ENCODE results near the gene MLXIP. TPM values are rescaled to one million over a fixed set of nuclear protein-coding genes. Genes with fewer than 3 reads are reported as not detected.

The MLXIP gene
- polyA plus RNA-seq, 2 donors: 8.2 to 18.0 TPM

DNA sequence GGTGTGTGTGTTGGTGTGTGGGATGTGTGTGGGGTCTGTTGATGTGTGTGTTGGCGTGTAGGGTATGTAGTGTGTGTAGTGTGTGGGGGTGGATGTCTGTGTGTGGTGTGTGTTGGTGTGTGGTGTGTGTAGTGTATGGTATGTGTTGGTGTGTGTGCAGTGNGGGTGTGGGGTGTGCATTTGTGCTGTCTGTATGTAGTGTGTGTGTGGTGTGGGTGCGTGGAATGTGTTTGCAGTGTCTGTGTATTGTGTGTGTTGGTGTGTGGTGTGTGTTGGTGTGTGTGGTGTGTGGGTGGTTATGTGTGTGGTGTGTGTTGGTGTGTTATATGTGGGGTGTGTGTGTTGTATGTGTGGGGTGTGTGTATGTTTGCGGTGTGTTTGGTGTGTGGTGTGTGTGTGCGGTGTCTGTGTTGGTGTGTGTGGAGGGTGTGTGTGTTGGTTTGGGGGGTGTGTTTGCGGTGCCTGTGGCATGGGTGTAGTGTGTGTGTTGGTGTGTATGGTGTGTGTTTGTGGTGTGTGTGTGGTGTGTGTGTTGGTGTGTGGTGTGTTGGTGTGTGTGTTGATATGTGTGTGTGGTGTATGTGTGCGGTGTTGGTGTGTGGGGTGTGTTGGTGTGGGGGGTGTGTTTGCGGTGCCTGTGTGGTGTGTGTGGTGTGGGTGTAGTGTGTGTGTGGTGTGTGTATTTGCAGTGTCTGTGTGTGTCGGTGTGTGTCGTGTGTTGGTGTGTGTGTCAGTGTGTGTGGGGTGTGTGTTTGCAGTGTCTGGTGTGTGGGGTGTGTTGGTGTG lies 14.7 kb downstream of the MLXIP start:
- H3K4me3 ChIP-seq (ENCODE audit: low read depth in 1 of 2, low read length in 2 of 2): no peak overlapping the region
- H3K9me3 ChIP-seq (ENCODE audit: control insufficient read depth in 2 of 2, insufficient read depth in 1 of 2, low read depth in 1 of 2, low read length in 1 of 2): peaks cover 0 to 6% of the 10 kb centered on the region in 2 donors
- 91 to 94% methylated on average over 9 of the region's 9 CpGs for WGBS, 2 donors
- no peaks in the 10 kb centered on the region for H3K27me3 ChIP-seq (ENCODE audit: control insufficient read depth in 1 of 2, insufficient read depth in 2 of 2, low read length in 2 of 2)
- H3K36me3 ChIP-seq (ENCODE audit: control insufficient read depth in 2 of 2, insufficient read depth in 2 of 2, low read length in 1 of 2): no peaks in the 10 kb centered on the region
- H3K4me1 ChIP-seq (ENCODE audit: control insufficient read depth in 2 of 2, insufficient read depth in 2 of 2, low read length in 1 of 2): peaks cover 8 to 40% of the 10 kb centered on the region in 2 donors
- H3K27ac ChIP-seq (ENCODE audit: low read depth in 2 of 2, low read length in 1 of 2): peak overlapping the region in 1 of 2 donors; percentile 61

DNA sequence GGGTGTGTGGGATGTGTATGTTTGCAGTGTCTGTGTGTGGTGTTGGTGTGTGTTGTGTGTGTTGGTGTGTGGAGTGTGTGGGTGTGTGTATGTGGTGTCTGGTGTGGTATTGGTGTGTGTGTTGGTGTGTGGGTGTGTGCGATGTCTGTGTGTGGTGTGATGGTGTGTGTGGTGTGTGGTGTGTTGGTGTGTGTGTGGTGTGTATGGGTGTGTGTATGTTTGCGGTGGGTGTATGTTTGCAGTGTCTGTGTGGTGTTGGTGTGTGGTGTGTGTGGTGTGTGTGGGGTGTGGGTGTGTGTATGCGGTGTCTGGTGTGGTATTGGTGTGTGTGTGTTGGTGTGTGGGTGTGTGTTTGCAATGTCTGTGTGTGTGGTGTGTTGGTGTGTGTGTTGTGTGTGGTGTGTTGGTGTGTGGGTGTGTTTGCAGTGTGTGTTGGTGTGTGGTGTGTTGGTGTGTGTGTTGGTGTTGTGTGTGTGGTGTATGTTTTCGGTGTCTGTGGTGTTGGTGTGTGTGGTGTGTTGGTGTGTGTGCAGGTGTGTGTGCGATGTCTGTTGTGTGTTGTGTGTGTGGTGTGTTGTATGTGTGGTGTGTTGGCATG lies 15.7 kb downstream of the MLXIP start:
- Histone ChIP-seq H3K4me3 (ENCODE audit: low read depth in 1 of 2, low read length in 2 of 2) (no peak overlapping the region), H3K27me3 (ENCODE audit: control insufficient read depth in 1 of 2, insufficient read depth in 2 of 2, low read length in 2 of 2) (no peaks in the 10 kb centered on the region), H3K27ac (ENCODE audit: low read depth in 2 of 2, low read length in 1 of 2) (peak overlapping the region in 1 of 2 donors; percentile 61), H3K9me3 (ENCODE audit: control insufficient read depth in 2 of 2, insufficient read depth in 1 of 2, low read depth in 1 of 2, low read length in 1 of 2) (peaks cover 0 to 6% of the 10 kb centered on the region in 2 donors), H3K36me3 (ENCODE audit: control insufficient read depth in 2 of 2, insufficient read depth in 2 of 2, low read length in 1 of 2) (no peaks in the 10 kb centered on the region), H3K4me1 (ENCODE audit: control insufficient read depth in 2 of 2, insufficient read depth in 2 of 2, low read length in 1 of 2) (peaks cover 14 to 47% of the 10 kb centered on the region in 2 donors)
- WGBS, 2 donors: 96 to 100% methylated on average over 5 of the region's 5 CpGs

DNA sequence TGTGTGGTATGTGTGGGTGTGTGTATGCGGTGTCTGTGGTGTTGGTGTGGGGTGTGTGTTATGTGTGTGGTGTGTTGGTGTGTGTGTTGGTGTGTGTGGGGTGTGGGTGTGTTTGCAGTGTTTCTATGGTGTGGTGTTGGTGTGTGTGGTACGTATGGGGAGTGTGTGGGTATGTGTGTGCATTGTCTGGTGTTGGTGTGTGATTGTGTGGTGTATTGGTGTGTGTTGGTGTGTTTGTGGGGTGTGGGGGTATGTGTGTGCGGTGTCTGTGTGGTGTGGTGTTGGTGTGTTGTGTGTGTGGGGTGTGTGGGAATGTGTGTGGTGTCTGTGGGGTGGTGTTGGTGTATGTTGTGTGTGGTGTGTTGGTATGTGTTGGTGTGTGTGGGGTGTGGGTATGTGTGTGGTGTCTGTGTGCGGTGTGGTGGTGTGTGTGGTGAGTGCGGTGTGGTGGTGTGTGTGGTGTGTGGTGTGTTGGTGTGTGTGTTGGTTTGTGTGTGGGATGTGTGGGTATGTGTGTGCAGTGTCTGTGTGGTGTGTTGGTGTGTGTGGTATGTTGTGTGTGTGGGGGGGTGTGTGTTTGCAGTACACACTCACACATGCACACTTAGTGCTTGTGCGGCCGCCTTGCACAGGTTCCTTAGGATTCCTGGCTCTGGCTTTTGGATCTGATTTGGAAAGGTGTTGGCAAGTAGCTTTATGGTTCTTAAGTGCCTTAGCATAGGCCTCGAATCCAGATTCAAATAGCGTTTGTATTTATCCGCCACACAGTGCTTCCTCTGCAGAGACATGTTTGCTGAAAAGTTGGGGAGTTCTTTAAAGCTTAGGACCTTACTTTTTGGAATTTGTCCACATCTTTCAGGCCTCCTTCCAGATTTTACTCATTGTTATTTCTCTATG lies 16.4 kb downstream of the MLXIP start:
- Histone ChIP-seq H3K27ac (ENCODE audit: low read depth in 2 of 2, low read length in 1 of 2) (peak overlapping the region; percentile 8 to 59), H3K9me3 (ENCODE audit: control insufficient read depth in 2 of 2, insufficient read depth in 1 of 2, low read depth in 1 of 2, low read length in 1 of 2) (peaks cover 0 to 6% of the 10 kb centered on the region in 2 donors), H3K27me3 (ENCODE audit: control insufficient read depth in 1 of 2, insufficient read depth in 2 of 2, low read length in 2 of 2) (no peaks in the 10 kb centered on the region), H3K36me3 (ENCODE audit: control insufficient read depth in 2 of 2, insufficient read depth in 2 of 2, low read length in 1 of 2) (no peaks in the 10 kb centered on the region), H3K4me1 (ENCODE audit: control insufficient read depth in 2 of 2, insufficient read depth in 2 of 2, low read length in 1 of 2) (peaks cover 17 to 53% of the 10 kb centered on the region in 2 donors), H3K4me3 (ENCODE audit: low read depth in 1 of 2, low read length in 2 of 2) (no peak overlapping the region)
- 58 to 69% methylated on average over 10 of the region's 10 CpGs for WGBS, 2 donors

DNA sequence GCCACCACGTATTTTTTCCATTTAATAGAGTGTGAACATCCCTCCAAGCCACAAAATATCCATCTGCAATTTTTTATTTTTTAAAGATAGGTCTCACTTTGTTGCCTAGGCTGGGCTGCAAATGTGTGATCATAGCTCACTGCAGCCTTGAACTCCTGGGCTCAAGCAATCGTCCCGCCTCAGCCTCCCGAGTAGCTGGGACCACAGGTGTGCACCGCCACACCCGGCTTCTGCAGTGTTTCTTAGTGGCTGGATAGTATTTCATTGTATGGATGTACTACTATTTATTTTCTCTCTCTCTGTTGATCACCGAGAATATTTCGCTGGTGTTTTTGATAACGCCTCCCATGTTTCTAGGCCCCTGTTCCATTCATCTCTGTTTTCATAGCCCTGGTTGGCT lies 17.5 kb downstream of the MLXIP start:
- 73 to 74% methylated on average over 9 of the region's 9 CpGs for WGBS, 2 donors
- Histone ChIP-seq H3K27me3 (ENCODE audit: control insufficient read depth in 1 of 2, insufficient read depth in 2 of 2, low read length in 2 of 2) (no peaks in the 10 kb centered on the region), H3K4me3 (ENCODE audit: low read depth in 1 of 2, low read length in 2 of 2) (no peak overlapping the region), H3K36me3 (ENCODE audit: control insufficient read depth in 2 of 2, insufficient read depth in 2 of 2, low read length in 1 of 2) (no peaks in the 10 kb centered on the region), H3K9me3 (ENCODE audit: control insufficient read depth in 2 of 2, insufficient read depth in 1 of 2, low read depth in 1 of 2, low read length in 1 of 2) (peaks cover 0 to 6% of the 10 kb centered on the region in 2 donors), H3K4me1 (ENCODE audit: control insufficient read depth in 2 of 2, insufficient read depth in 2 of 2, low read length in 1 of 2) (peaks cover 17 to 53% of the 10 kb centered on the region in 2 donors), H3K27ac (ENCODE audit: low read depth in 2 of 2, low read length in 1 of 2) (peak overlapping the region; percentile 62 to 65)

DNA sequence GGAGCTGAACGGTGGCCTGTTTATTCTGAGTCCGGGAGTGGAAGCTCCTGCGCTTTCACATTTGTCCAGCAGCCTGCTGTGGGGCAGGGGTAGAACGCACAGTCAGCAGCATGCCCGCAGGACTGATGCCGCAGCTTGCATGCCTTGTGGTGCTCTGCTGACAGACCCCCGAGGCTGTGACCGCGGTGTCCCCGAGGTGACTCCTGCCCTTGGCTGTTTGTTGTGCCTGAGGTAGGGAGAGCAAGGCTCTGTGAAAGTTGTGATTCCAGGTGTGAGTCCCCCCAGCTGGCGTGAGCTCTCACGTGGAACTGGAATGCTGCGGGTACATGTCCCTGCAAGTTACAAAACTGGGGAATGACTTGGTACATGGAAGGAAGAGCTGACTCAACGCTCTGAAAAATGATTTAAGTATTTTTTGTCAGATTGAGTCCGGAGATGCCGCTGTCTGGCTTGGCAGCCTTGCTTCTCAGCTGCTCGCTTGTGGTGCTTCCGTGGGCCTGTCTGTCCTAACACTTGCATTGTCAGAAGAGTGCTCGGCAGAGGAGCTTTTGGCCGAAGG lies 18.1 kb downstream of the MLXIP start:
- H3K27ac ChIP-seq (ENCODE audit: low read depth in 2 of 2, low read length in 1 of 2): peak overlapping the region; percentile 67 to 84
- peak overlapping the region; percentile 4 to 25 for H3K4me3 ChIP-seq (ENCODE audit: low read depth in 1 of 2, low read length in 2 of 2)
- H3K27me3 ChIP-seq (ENCODE audit: control insufficient read depth in 1 of 2, insufficient read depth in 2 of 2, low read length in 2 of 2): no peaks in the 10 kb centered on the region
- WGBS, 2 donors: 33 to 40% methylated on average over 20 of the region's 20 CpGs
- peaks cover 0 to 6% of the 10 kb centered on the region in 2 donors for H3K9me3 ChIP-seq (ENCODE audit: control insufficient read depth in 2 of 2, insufficient read depth in 1 of 2, low read depth in 1 of 2, low read length in 1 of 2)
- H3K36me3 ChIP-seq (ENCODE audit: control insufficient read depth in 2 of 2, insufficient read depth in 2 of 2, low read length in 1 of 2): no peaks in the 10 kb centered on the region
- H3K4me1 ChIP-seq (ENCODE audit: control insufficient read depth in 2 of 2, insufficient read depth in 2 of 2, low read length in 1 of 2): peaks cover 17 to 53% of the 10 kb centered on the region in 2 donors

DNA sequence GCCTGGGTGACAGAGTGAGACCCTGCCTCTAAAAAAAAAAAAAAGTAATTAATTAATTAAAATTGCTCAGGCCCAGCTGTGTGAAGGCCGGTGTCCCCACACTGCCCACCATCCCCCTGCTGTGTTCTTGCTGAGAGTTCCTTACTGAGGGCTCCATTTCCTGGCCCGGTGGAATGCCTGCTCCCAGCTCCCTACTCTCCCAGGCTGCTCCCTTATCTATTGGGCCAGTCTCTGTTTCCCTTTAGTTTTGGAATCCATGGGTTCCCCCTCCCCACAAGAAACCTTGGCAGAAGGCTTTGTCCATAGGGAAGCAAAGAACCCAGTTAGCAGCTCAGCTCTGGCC lies 19.0 kb downstream of the MLXIP start:
- WGBS, 2 donors: 43 to 52% methylated on average over 2 of the region's 2 CpGs
- H3K9me3 ChIP-seq (ENCODE audit: control insufficient read depth in 2 of 2, insufficient read depth in 1 of 2, low read depth in 1 of 2, low read length in 1 of 2): peaks cover 0 to 6% of the 10 kb centered on the region in 2 donors
- no peak overlapping the region for H3K4me3 ChIP-seq (ENCODE audit: low read depth in 1 of 2, low read length in 2 of 2)
- H3K27ac ChIP-seq (ENCODE audit: low read depth in 2 of 2, low read length in 1 of 2): peak overlapping the region; percentile 67 to 84
- H3K36me3 ChIP-seq (ENCODE audit: control insufficient read depth in 2 of 2, insufficient read depth in 2 of 2, low read length in 1 of 2): no peaks in the 10 kb centered on the region
- H3K27me3 ChIP-seq (ENCODE audit: control insufficient read depth in 1 of 2, insufficient read depth in 2 of 2, low read length in 2 of 2): no peaks in the 10 kb centered on the region
- peaks cover 17 to 53% of the 10 kb centered on the region in 2 donors for H3K4me1 ChIP-seq (ENCODE audit: control insufficient read depth in 2 of 2, insufficient read depth in 2 of 2, low read length in 1 of 2)

DNA sequence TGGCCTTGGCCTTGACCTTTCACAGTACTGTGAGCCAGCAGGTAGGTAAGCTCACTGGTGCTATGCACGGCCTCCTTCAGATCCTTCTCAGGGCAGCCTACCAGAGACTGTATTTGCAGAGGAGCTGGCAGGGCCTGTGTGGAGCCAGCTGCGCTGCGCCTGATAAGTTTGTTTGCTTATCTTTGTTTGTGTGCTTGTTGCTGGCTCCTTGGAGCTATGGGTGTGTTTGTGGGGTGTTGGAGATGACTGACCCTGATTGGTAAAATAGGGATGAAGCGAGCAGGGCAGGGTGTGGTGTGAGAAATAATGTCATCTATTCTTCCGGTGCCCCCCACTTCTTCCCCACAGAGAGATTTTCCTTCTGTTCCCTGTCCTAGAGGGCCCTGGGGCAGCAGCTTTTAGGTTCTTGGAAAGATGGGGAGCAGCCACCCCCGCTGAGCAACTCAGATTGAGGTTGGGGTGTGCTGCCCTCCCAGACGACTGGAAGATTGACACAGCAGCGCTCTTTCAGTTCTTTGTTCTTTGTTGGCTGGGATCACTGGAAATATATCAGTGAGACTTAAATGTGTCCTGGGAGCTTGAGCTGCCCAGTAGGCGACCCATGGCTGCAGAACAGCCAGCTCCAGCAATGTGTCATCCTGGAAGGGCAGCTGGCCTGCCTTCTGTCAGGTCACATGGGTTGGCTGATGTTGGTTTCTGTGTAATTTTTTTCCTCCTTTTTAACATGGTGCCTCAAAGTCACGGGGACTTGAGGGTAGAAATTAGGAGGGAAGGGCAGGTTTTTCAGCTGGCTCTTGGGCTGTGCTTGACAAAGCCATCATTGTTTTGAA lies 19.6 kb downstream of the MLXIP start:
- Histone ChIP-seq H3K27ac (ENCODE audit: low read depth in 2 of 2, low read length in 1 of 2) (peak overlapping the region; percentile 67 to 84), H3K36me3 (ENCODE audit: control insufficient read depth in 2 of 2, insufficient read depth in 2 of 2, low read length in 1 of 2) (no peaks in the 10 kb centered on the region), H3K9me3 (ENCODE audit: control insufficient read depth in 2 of 2, insufficient read depth in 1 of 2, low read depth in 1 of 2, low read length in 1 of 2) (peaks cover 0 to 6% of the 10 kb centered on the region in 2 donors), H3K4me3 (ENCODE audit: low read depth in 1 of 2, low read length in 2 of 2) (no peak overlapping the region), H3K27me3 (ENCODE audit: control insufficient read depth in 1 of 2, insufficient read depth in 2 of 2, low read length in 2 of 2) (no peaks in the 10 kb centered on the region), H3K4me1 (ENCODE audit: control insufficient read depth in 2 of 2, insufficient read depth in 2 of 2, low read length in 1 of 2) (peaks cover 17 to 48% of the 10 kb centered on the region in 2 donors)
- WGBS, 2 donors: 21 to 23% methylated on average over 10 of the region's 10 CpGs

DNA sequence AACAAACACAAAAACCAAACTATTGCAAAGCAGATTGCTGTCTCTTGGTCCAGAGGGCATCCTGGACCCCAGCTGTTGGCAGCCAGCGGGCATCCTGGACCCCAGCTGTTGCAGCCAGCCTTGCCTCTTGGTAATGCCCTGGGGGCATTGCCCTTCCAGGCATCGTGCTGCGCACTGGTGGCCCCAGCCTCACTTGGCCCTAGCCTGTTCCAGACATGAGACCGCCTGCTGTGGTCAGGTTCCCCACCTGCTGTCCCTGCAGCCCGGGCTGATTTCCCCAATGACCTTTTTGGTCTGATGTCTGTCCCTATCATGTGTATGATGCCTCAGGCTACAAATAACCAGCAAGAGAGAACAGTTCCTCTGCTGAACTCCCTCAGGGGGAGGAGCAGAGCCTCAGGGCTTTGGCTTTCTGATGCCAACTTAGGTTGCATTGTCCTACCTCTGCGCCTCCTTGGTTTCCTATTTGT lies 20.8 kb downstream of the MLXIP start:
- H3K4me3 ChIP-seq (ENCODE audit: low read depth in 1 of 2, low read length in 2 of 2): no peak overlapping the region
- 84 to 89% methylated on average over 6 of the region's 6 CpGs for WGBS, 2 donors
- H3K27ac ChIP-seq (ENCODE audit: low read depth in 2 of 2, low read length in 1 of 2): peak overlapping the region; percentile 8 to 51
- H3K9me3 ChIP-seq (ENCODE audit: control insufficient read depth in 2 of 2, insufficient read depth in 1 of 2, low read depth in 1 of 2, low read length in 1 of 2): no peaks in the 10 kb centered on the region
- no peaks in the 10 kb centered on the region for H3K36me3 ChIP-seq (ENCODE audit: control insufficient read depth in 2 of 2, insufficient read depth in 2 of 2, low read length in 1 of 2)
- peaks cover 17 to 38% of the 10 kb centered on the region in 2 donors for H3K4me1 ChIP-seq (ENCODE audit: control insufficient read depth in 2 of 2, insufficient read depth in 2 of 2, low read length in 1 of 2)
- no peaks in the 10 kb centered on the region for H3K27me3 ChIP-seq (ENCODE audit: control insufficient read depth in 1 of 2, insufficient read depth in 2 of 2, low read length in 2 of 2)

Data from esophagus (tissue), 2 donors.